ENCODE results near the gene MVD. TPM values are rescaled to one million over a fixed set of nuclear protein-coding genes. Genes with fewer than 3 reads are reported as not detected.

The MVD gene
- total RNA-seq, 1 donor from 2014 or later = 66.0 TPM

DNA sequence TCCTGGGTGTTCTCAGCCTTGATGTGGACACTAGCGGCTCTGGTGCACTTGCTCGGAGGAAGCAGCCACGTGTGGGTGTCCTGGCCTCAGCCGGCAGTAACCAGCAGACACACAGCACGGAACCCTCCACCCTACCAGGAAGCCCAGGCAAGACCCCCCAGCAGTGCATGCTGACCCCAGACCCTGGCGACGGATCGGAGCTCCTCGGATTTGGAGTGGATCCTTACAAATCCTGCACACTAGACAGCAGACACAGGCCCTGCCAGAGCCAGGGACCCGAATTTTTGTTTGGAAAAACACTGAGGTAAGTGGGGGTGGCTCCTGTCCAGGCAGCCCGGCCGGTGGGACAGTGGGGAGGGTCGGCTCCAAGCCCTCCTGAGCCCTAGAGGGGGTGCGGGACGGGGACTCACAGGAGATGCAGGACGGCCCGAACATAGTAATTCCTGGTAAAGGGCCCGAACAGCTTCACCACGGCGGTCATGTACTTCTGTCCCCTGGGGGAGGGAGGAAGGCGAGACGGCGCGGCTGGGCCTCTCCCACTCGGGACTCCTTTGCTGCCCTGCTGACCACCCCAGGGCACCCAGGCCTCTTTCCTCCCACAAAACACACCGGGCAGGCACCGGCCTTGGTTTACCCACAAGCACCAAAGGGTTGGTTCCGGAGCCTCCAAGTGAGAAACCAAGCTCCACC lies 16.4 kb downstream of the MVD start:
- DNase-seq (ENCODE audit: low spot score in 2 of 2) = no peak

DNA sequence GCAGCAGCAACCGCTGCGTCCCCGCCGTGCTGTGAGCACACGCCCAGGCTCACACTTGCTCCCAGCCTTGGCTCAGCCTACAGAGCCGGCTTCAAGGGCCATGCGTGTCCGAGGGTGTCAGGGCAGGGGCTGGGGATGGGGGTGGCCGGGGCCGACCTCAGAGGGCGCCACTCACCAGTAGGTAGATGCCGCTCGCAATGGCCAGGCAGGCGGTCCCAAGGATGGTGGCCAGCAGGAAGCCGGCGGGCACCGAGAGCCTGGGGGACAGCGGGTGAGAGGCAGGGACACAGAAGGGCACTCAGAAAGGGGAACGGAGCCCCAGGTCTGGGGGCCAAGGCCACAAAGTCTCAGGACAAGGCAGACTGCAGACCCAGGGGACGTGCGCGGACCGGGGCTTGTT lies 16.9 kb downstream of the MVD start:
- DNase-seq (ENCODE audit: low spot score in 2 of 2) (no peak), FAIRE-seq (no peak)

More for the DNA sequence above, 16.4 kb downstream of the MVD start:
- no peak for FAIRE-seq

DNA sequence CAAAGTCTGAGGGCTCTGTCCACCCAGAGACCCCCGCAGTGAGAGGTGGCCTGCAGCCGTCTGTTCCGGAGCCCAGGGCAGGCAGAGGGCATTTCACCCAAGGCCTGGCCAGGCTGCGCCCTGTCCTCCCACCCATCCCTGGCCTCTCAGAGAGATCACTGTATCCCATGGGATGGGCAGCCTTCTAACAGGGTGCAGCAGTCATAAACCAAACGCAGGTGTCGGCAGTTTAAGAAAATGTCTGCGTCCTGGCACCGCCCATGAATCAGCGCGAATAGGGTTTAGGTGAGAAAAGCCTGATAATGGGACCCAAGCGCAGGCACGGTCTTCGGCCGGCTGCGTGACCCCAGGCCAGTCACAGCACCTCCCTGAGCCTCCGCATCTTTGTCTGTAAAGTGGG lies 17.4 kb downstream of the MVD start:
- no peak for FAIRE-seq

DNA sequence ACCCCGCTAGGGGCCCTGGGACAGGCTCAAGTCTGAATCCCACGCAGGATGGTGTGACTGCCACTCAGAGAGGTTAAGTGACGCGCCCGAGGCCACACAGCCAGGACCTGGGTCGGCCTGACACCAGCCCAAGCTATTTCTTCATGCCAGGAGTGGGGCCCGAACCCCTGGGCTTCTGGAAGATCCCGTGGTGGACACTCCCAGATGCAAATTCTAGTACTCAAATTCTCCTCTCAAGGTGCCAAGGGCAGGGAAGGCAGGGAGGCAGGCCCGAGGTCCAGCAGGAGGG lies 19.3 kb downstream of the MVD start:
- DNase-seq (ENCODE audit: low spot score in 2 of 2) (no peak), FAIRE-seq (no peak)

More for the DNA sequence above, 17.4 kb downstream of the MVD start:
- no peak for DNase-seq (ENCODE audit: low spot score in 2 of 2)

DNA sequence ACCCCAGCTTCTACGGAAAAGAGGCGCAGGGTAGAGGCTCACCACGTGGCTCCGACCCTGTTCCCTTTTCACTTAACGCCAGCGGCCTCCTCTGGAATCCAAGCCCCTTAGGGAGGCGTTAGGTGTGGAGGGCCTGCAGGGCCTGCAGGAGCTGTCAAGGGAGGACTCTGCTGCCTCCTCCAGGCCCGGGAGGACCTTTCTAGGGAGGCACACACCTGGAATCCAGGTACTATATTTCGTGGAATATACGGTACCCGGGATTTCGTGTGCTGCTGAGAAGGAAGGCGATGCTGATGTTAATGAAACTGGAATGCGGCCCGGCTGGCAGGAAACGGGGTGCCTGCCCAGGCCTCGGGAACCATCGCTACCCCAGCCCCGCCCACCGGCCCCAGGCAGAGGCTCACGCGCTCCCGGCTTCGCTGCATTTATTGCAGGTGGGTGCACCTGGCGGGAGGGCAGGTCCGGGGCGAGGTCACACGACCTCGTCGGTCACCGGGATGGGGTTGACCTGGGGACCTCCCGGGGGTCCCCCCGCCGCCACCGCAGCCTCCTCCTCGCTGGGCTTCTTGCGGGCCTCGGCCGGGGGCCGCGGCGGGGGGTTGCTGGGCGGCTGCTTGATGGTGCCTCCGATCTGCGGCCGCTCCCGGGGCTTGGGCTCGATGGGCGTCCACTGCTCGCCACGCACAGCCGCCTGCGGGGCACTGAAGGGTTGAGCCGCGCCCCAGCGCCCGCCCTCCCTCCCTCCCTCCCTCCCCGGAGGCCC lies 19.8 kb downstream of the MVD start:
- no peak for FAIRE-seq
- DNase-seq (ENCODE audit: low spot score in 2 of 2) = no peak

DNA sequence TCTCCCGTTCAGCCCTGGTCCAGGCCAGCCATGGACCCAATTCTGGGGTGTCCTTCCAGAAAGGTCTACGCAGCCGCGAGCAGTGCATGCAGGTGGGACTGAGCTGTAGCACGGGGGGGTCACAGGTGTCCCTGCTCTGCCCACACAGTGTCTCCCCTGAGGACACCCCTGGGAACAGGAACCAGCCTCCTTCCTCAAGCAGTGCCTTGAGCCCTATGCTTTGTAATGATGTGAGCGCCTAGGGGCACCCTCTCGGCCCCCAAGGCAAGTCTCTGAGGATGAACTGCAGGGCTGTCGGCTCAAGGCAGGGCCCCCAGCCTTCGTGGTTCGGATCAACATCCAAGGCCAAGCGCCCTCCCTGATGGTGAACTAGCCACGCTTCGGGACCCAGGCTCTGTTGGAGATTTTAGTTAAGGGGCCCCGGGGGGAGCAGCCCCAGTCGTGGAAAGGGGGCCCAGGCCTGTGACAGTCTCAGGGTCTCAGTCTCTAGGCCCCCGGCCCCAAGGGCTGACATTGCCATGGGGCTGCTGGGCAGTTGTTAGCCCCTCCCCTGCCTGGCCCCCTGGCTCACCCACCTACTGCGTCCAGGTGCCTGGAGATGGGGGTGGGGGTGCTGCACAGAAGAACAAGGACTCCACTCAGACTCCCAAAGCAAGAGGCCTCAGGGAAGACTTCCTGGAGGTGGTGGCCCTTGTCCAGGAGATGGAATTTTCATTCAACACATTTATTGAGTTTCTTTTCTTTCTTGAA lies 22.2 kb downstream of the MVD start:
- DNase-seq (ENCODE audit: low spot score in 2 of 2) = no peak
- no peak for FAIRE-seq

DNA sequence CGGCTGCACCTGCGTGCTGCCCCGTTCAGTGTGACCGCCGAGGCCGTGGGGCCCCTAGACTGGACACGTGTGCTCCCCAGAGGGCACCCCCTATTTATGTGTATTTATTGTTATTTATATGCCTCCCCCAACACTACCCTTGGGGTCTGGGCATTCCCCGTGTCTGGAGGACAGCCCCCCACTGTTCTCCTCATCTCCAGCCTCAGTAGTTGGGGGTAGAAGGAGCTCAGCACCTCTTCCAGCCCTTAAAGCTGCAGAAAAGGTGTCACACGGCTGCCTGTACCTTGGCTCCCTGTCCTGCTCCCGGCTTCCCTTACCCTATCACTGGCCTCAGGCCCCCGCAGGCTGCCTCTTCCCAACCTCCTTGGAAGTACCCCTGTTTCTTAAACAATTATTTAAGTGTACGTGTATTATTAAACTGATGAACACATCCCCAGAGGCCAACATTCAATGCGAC lies 22.8 kb downstream of the MVD start:
- DNase-seq (ENCODE audit: low spot score in 2 of 2) (no peak), FAIRE-seq (no peak)

DNA sequence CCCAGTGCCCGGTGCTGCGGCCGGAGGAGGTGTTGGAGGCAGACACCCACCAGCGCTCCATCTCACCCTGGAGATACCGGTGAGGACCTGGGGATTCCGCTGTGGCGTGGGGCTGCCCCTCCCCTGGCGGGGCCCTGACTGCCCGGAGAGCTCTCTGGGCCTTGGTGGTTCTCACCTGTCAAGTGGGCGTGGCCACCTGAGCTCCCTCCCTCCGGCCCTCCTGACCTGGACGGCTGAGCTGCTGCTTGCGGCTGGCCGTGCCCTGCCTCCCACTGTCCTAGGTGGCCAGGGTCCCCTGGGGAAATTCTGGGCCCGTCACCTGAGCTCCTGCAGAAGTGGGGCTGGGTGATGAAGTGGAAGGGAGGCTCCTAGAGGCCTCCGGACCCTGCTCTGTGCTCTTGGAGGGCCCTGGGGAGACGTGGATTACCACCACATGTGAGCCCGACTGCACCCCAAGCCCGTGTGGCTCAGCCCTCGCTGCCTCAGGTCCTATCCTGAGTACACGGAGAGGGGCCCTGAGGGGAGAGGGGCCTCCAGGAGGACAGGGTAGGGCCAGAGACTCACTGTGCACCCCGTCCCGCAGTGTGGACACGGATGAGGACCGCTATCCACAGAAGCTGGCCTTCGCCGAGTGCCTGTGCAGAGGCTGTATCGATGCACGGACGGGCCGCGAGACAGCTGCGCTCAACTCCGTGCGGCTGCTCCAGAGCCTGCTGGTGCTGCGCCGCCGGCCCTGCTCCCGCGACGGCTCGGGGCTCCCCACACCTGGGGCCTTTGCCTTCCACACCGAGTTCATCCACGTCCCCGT lies 23.5 kb downstream of the MVD start:
- FAIRE-seq = no peak
- DNase-seq (ENCODE audit: low spot score in 2 of 2) = no peak

DNA sequence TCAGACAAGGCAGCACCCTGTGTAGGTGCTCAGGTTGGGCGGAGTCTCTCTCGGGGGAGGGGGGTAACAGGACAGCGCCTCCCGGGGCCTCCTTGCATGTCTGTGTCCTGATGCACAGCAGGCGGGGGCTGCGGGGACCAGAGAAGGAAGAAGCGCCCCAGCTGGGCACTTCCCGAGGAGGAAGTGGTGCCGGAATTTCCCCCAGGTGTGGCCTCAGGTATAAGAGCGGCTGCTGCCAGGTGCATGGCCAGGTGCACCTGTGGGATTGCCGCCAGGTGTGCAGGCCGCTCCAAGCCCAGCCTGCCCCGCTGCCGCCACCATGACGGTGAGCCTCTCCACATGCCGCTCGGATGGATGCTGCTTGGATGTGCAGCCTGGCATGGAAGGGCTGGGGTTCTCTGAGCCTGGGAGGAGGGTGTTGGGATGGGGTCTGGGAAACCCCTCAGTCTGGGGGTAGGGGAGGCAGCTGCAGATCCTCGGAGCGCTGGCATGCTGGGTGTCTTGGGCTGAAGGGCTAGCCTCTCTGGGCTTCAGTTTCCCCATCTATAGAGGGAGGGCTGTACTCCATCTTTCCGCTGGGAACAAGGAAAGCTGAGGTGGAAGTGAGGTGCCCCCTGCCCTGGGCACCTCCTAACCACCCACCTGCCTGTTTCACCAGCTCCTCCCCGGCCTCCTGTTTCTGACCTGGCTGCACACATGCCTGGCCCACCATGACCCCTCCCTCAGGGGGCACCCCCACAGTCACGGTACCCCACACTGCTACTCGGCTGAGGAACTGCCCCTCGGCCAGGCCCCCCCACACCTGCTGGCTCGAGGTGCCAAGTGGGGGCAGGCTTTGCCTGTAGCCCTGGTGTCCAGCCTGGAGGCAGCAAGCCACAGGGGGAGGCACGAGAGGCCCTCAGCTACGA lies 24.3 kb downstream of the MVD start, which contains the start of gene IL17C:
Gene IL17C, plus strand, starts transcription at position 250 of the 908 bp plus-strand sequence. Its CDS starts 70 bp downstream, at position 320.
- no peak for DNase-seq (ENCODE audit: low spot score in 2 of 2)
- FAIRE-seq = no peak

DNA sequence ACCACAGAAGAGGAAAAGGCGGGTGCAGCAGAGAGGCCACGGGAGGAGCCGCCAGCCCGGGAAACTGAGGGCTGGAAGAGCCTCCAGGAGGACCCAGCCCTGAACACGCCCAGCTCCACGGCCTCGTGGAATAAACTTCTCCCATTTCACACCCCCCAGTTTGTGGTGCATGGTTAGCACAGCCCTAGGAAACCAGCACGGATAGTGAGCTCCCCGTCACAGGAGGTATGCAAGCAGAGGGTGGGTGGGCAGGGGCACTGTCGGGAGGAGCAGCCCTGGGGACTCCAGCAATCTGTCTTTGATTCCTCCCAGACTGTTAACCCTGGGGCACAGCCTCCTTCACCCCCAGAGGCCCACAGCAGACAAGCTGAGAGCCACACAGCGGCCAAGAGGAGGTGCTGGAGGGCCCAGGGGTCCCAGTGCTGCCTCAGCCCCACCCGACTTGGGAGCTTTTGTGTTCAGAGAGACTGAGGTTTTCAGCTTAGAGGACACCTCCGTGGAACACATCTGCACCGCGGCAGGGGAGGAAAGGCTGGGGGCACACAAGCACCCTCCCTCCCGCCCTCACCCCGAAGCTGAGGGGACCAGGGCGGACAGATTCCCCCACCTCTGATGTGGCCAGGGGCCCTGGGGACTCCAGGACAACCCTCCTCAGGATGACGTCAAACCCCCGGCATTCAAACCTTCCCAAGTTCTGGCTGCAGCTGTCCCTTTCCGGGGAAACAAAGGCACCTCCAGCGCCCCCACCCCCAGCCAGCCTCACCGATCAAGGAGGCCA lies 26.2 kb downstream of the MVD start:
- DNase-seq (ENCODE audit: low spot score in 2 of 2) (no peak), FAIRE-seq (no peak)

DNA sequence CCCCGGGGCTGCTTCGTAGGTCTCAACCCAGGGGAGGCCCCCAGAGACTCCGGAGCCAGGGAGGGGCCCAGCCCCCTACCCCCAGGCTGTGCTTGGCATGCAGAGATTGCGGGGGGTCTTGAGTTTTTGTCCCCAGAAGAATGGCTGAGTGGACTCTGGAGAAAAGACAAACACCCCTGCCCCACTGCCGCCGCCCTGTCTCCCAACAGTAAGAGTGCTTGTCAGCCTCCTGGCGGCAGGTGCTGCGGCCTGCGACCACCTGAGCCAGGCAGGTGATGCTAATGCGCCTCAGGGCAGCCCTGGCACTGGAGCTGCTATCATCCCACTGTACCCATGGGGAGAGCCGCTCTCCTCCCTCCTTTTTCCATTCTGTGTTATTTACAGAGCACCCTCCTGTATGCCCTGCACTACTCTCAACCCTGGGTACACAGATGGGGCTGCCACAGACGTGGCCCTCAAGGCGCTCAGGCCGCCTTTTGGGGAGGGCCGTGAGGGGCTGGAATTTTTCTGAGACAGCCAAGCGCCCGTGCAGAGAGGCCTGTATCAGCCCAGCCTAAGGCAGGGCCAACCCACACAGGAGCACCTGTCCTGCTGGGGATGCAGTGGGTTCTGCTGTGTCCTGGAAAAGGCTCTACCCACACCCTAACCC lies 27.1 kb downstream of the MVD start:
- DNase-seq (ENCODE audit: low spot score in 2 of 2) (no peak), FAIRE-seq (no peak)

DNA sequence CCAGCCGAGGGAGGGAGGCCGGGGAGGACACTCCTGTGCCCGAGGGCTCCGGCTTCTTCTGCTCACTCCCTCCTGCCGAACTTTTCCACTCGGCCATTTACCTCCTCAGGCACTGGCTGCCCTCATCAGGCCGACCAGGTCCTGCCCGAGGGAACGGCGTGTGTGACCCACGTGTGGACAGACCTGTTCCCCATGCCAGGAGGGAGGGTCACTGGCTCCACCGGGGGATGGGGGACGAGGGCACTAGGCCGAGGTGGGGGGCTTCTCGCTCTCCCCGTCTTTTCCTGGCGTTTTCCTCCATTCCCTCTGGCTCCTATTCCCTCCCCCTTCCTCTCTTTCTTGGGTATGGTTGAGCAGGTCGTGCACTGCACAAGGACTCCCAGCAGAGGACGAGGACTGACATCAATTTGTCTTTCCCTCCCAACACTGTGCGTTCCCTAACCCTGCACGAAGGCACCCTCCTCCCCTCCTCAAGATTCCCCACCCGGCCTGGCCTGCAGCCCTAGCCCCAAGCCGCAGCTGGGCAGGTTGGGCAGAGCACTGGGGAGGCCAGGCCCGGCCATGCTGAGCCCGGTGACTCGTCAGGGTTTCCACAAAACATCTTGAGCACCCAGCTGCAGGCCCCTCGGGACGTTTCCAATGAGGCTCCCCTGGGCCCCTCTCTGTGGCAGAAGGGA lies 27.8 kb downstream of the MVD start:
- DNase-seq (ENCODE audit: low spot score in 2 of 2) = no peak
- no peak for FAIRE-seq

DNA sequence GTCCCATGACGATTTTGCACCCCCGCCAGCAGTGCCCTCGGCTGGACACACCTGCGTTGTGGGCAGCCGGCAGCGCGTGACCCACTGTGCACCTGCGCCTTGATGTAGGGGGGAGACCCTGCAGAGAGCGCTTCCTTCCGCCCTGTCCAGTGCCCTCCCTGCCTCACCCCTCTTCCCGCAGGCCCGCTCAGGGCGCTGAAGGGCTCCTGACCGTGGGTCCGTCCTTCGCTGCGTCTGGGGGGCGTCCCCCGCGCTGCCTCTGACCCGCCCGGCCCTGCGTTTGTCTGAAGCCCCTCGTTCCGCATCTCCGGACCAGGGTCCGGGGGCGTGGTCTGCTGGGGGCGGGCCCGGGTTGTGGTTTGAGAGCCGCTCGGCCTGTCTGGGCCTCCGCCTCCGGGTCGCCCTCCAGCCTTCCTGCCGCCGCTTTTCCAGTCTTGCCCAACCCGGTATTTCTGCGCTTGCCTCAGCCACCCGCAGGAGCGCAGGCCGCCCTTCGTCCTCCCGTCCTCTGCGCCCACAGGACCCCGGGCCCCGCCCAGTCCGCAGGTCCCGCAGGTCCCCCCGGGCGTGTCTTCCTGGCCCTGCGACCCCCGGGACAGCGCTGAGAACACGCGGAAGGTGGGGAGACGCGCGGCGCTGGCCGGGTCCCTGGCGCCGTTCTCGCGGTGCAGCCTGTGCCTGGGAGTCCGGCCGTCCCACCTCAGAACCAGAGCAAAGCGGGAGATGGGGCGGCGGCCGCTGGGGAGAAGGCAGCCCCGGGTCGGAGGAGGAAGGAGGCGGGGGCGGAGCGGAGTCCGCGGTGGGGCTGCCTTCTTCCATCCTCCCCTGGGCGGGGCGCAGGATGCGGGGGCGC lies 28.5 kb downstream of the MVD start:
- no peak for DNase-seq (ENCODE audit: low spot score in 2 of 2)
- FAIRE-seq = no peak

DNA sequence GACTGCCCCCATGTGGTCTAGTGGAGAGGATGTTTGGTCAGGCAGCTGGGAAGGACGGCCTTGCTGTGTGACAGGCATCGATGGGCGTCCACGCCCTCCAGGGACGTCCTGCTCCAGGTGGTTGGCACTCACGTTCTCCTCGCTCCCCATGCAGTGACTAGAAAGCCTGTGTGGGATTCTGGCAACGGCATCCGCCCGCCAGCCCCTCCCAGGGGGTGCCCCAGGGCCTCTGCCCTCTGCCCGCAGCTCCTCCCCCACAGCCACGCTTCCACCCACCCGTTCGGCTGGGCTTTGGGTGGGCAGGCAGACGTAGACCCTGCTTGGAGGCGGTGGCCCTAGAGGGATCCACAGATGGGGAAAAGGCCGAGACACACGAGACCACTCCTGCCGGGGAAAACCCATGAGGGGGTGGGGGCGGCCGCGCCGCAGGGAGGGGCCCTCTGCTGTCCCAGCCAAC lies 29.2 kb downstream of the MVD start:
- DNase-seq (ENCODE audit: low spot score in 2 of 2) (peak; percentile 62 to 67), FAIRE-seq (no peak)

DNA sequence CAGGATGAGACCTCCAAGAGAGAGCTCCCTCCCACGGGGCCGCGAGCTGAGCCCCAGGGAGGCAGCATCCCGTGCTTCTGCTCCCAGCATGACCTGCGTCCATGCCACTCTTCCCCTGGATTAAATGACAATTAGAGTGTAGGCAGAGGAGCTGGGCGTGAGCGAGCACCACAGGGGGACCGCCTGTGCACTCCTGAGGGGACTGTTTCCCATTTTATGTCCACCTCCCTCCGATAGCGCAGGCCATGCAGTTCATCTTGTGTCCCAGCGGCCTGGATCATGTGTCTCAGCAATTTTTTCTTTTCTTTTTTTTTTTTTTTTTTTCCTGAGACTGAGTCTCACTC lies 30.3 kb downstream of the MVD start:
- DNase-seq (ENCODE audit: low spot score in 2 of 2) (no peak), FAIRE-seq (no peak)

DNA sequence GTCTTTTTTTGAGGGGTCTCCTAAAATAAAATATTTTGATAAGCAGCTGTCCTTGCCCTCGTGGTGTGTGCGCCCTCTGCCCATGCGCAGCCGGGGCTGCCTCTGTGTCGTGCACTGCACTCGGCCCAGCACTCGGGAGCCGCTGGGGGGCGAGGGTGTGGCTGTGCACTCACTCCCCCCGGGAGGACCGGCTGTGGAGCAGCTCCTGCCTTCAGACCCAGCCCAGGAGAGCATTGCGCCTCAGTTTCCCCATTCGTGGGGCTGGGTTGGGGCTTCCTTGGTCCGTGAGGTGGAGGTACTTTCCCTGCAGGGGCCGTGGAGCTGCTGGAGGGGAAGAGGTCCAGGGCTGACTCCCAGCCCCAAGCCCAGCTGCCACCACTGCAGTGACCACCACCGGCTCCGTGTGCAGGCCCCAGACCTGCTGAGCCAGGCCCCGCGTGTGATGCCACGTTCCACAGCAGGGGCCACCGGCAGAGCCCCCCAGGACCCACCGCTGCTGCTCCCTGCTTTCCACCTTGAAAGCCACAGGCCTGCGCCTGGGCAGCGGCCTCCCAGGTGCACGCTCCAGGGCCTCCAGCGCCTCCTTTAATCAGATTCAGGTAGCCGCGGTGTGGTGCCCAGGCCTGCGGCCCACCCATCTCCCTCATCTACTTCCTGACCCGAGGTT lies 30.8 kb downstream of the MVD start:
- no peak for DNase-seq (ENCODE audit: low spot score in 2 of 2)
- no peak for FAIRE-seq

All from frontal cortex (tissue), 4 donors.